ENCODE results near the gene P2RX7. TPM values are rescaled to one million over a fixed set of nuclear protein-coding genes. Genes with fewer than 3 reads are reported as not detected.

P2RX7 gene
- total and polyA plus RNA-seq, 9 of the 15 experiments (the other 6 are each of a cell fraction or from before 2014, with no cell fraction given) = 0.04 to 0.65 (median 0.30) TPM

- TF ChIP-seq TEAD4 (IDR thresholded peaks at IDR 0.05; ENCODE audit: low read length) (no peak), TEAD4 (CRISPR knock-in tag; IDR thresholded peaks at IDR 0.05; ENCODE audit: borderline replicate concordance) (peak; percentile 61; the same call in 1 of the 2 replicates), RERE (CRISPR knock-in tag; IDR thresholded peaks at IDR 0.05; ENCODE audit: borderline replicate concordance) (no peak), GATA2 (CRISPR knock-in tag; IDR thresholded peaks at IDR 0.05) (no peak), ZNF24 (IDR thresholded peaks at IDR 0.05) (no peak; the same call in 1 of the 2 replicates), ZNF280A (IDR thresholded peaks at IDR 0.05; ENCODE audit: low read depth, partially characterized antibody) (no peak), DACH1 (IDR thresholded peaks at IDR 0.05; ENCODE audit: partially characterized antibody) (no peak), MXD1 (CRISPR knock-in tag; IDR thresholded peaks at IDR 0.05; ENCODE audit: borderline replicate concordance, poor library complexity, severe bottlenecking) (no peak), USF2 (CRISPR knock-in tag; IDR thresholded peaks at IDR 0.05) (no peak), TSC22D4 (tag; IDR thresholded peaks at IDR 0.05) (no peak), ARID2 (IDR thresholded peaks at IDR 0.05) (no peak), NEUROD1 (IDR thresholded peaks at IDR 0.05; ENCODE audit: borderline replicate concordance, low read depth, low read length, partially characterized antibody) (no peak), HSF4 (CRISPR knock-in tag; IDR thresholded peaks at IDR 0.05; ENCODE audit: borderline replicate concordance) (no peak), RBM22 (IDR thresholded peaks at IDR 0.05; ENCODE audit: low read depth, low read length, poor library complexity, severe bottlenecking) (no peak), ZNF174 (CRISPR knock-in tag; IDR thresholded peaks at IDR 0.05) (no peak)
- TF ChIP-seq, protein P1, sequence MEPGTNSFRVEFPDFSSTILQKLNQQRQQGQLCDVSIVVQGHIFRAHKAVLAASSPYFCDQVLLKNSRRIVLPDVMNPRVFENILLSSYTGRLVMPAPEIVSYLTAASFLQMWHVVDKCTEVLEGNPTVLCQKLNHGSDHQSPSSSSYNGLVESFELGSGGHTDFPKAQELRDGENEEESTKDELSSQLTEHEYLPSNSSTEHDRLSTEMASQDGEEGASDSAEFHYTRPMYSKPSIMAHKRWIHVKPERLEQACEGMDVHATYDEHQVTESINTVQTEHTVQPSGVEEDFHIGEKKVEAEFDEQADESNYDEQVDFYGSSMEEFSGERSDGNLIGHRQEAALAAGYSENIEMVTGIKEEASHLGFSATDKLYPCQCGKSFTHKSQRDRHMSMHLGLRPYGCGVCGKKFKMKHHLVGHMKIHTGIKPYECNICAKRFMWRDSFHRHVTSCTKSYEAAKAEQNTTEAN (CRISPR knock-in tag; IDR thresholded peaks at IDR 0.05) = peak; percentile 79; the same call in 1 of the 2 replicates
Measured at GRCh38 chr12:121209624-121210572, 77.2 kb downstream of the P2RX7 start, which contains the start of gene P2RX4 (continued).
